Stimulated activated CD4-positive, alpha-beta T cell treated with anti-CD3 and anti-CD28 coated beads, Interleukin-1b, Interleukin-23, amount 100 ng/mL, for 24 hours (primary cell): Measurements from ENCODE around the gene MICAL2.

ENCODE experiments used
- DNase-seq, 4 experiments: peaks; one replicate each; pipeline ENCODE4 v3.0.0-alpha.2; 2020; ENCODE audit warnings: low read depth in 4 of 4, low spot score in 1 of 4

MICAL2 gene

GRCh38 chr11:12294613-12295012 lies 184.2 kb downstream of the MICAL2 start:
- DNase-seq = no peak

GRCh38 chr11:12295943-12296342 lies 185.6 kb downstream of the MICAL2 start:
- DNase-seq = no peak

GRCh38 chr11:12298610-12299009 lies 188.2 kb downstream of the MICAL2 start:
- no peak for DNase-seq

- no peak for DNase-seq
Observed at GRCh38 chr11:12301379-12301778, 191.0 kb downstream of the MICAL2 start.

GRCh38 chr11:12303421-12304149 lies 193.2 kb downstream of the MICAL2 start:
- DNase-seq = no peak

GRCh38 chr11:12306830-12307229 lies 196.4 kb downstream of the MICAL2 start:
- no peak for DNase-seq

- no peak for DNase-seq
Observed at GRCh38 chr11:12312132-12312531, 201.7 kb downstream of the MICAL2 start.
